ENCODE measurements around the gene RDH12.

DNA sequence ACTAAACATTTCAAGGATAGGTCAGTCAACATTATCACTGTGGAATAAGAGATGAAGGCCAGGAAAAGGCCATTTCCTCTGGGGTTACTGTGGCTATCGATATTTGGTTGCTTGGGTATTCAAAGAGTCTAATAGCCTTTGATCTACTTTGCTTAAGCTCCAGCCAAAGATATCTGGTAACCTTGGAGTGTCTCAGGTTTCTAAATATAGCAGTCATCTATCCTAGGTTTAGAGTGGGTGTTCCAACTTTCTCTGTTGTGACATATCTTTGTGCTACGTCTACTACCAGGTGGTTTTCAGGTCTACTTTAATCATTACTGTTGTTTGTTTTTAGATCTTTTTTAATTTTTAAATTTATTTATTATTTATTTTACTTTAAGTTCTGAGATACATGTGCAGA is 42.4 kb downstream of the RDH12 start:
- TF ChIP-seq OSR1 (CRISPR knock-in tag; IDR thresholded peaks at IDR 0.05), result no peak
- no peak for TF ChIP-seq ISL1 (CRISPR knock-in tag; IDR thresholded peaks at IDR 0.05)
- no peak for TF ChIP-seq ZNF8 (CRISPR knock-in tag; IDR thresholded peaks at IDR 0.05)
- TF ChIP-seq, protein P1, sequence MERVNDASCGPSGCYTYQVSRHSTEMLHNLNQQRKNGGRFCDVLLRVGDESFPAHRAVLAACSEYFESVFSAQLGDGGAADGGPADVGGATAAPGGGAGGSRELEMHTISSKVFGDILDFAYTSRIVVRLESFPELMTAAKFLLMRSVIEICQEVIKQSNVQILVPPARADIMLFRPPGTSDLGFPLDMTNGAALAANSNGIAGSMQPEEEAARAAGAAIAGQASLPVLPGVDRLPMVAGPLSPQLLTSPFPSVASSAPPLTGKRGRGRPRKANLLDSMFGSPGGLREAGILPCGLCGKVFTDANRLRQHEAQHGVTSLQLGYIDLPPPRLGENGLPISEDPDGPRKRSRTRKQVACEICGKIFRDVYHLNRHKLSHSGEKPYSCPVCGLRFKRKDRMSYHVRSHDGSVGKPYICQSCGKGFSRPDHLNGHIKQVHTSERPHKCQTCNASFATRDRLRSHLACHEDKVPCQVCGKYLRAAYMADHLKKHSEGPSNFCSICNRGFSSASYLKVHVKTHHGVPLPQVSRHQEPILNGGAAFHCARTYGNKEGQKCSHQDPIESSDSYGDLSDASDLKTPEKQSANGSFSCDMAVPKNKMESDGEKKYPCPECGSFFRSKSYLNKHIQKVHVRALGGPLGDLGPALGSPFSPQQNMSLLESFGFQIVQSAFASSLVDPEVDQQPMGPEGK (CRISPR knock-in tag; IDR thresholded peaks at IDR 0.05; ENCODE audit: borderline replicate concordance), result no peak
- TF ChIP-seq ARNTL (CRISPR knock-in tag; IDR thresholded peaks at IDR 0.05; ENCODE audit: borderline replicate concordance, low read depth), result no peak
- TF ChIP-seq, protein P2, sequence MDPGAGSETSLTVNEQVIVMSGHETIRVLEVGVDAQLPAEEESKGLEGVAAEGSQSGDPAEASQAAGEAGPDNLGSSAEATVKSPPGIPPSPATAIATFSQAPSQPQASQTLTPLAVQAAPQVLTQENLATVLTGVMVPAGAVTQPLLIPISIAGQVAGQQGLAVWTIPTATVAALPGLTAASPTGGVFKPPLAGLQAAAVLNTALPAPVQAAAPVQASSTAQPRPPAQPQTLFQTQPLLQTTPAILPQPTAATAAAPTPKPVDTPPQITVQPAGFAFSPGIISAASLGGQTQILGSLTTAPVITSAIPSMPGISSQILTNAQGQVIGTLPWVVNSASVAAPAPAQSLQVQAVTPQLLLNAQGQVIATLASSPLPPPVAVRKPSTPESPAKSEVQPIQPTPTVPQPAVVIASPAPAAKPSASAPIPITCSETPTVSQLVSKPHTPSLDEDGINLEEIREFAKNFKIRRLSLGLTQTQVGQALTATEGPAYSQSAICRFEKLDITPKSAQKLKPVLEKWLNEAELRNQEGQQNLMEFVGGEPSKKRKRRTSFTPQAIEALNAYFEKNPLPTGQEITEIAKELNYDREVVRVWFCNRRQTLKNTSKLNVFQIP (CRISPR knock-in tag; IDR thresholded peaks at IDR 0.05; ENCODE audit: borderline replicate concordance, low read depth), result no peak
- TF ChIP-seq ZFP3 (CRISPR knock-in tag; IDR thresholded peaks at IDR 0.05), result no peak
- no peak for TF ChIP-seq ZC3H10 (CRISPR knock-in tag; IDR thresholded peaks at IDR 0.05)
- no peak for TF ChIP-seq PPARA (CRISPR knock-in tag; IDR thresholded peaks at IDR 0.05; ENCODE audit: borderline replicate concordance)
- TF ChIP-seq, protein P3, sequence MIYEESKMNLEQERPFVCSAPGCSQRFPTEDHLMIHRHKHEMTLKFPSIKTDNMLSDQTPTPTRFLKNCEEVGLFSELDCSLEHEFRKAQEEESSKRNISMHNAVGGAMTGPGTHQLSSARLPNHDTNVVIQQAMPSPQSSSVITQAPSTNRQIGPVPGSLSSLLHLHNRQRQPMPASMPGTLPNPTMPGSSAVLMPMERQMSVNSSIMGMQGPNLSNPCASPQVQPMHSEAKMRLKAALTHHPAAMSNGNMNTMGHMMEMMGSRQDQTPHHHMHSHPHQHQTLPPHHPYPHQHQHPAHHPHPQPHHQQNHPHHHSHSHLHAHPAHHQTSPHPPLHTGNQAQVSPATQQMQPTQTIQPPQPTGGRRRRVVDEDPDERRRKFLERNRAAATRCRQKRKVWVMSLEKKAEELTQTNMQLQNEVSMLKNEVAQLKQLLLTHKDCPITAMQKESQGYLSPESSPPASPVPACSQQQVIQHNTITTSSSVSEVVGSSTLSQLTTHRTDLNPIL (CRISPR knock-in tag; IDR thresholded peaks at IDR 0.05; ENCODE audit: low read depth), result no peak
